IMR-90 (cell line): ENCODE measurements around the gene ZNF488. TPM values are rescaled to one million over a fixed set of nuclear protein-coding genes. Genes with fewer than 3 reads are reported as not detected.

Source experiments
- ATAC-seq: fragments of 200-7000 bp; cut with Tn5 transposase; 2 replicates; pipeline ENCODE4 v1.9.1; 2020; ENCODE audit warnings: low read depth, mild to moderate bottlenecking, moderate library complexity
- BruUV-seq: library from RNA; stranded (reverse); fragments of 400-500 nt; replicated peaks from 2 replicates; lab custom pipeline; 2021; lab: Mats Ljungman, UMichigan
- CTCF ChIA-PET: fragments of 300-600 bp; formaldehyde crosslinking; extraction: SDS; loops from one replicate; lab custom pipeline; 2021; ENCODE audit warnings: antibody characterized with exemption; lab: Yijun Ruan, JAX
- POLR2A ChIA-PET: fragments of 300-600 bp; sonication (Branson Sonifier 250); formaldehyde crosslinking; loops from one replicate; lab custom pipeline; 2022; ENCODE audit warnings: antibody characterized with exemption; ENCODE audit not compliant: unreplicated experiment; lab: Charles Lee
- DNase-seq: peaks from one replicate; pipeline ENCODE4 v3.0.0; 2013
- H2AFZ ChIP-seq: replicated peaks from 2 replicates; pipeline ENCODE3; 2013; ENCODE audit warnings: low read length, mild to moderate bottlenecking; ENCODE audit not compliant: poor library complexity
- H2AK5ac ChIP-seq: 2 replicates; pipeline ENCODE4 v1.6.1; 2013; ENCODE audit warnings: low read depth, low read length, inconsistent platforms
- H2AK9ac ChIP-seq: replicated peaks from 2 replicates; pipeline ENCODE3; 2013; ENCODE audit warnings: mild to moderate bottlenecking, low read depth, low read length, moderate library complexity; ENCODE audit not compliant: poor library complexity
- H2BK120ac ChIP-seq: 2 replicates; pipeline ENCODE4 v1.6.1; 2013; ENCODE audit warnings: low read depth, low read length, inconsistent platforms
- H2BK15ac ChIP-seq: 3 replicates; pipeline ENCODE4 v1.6.1; 2013; ENCODE audit warnings: low read depth, low read length, inconsistent platforms
- H2BK20ac ChIP-seq: 2 replicates; pipeline ENCODE4 v1.6.1; 2013; ENCODE audit warnings: low read depth, mild to moderate bottlenecking, inconsistent platforms, low read length, moderate library complexity
- H2BK5ac ChIP-seq: 2 replicates; pipeline ENCODE4 v1.6.1; 2013; ENCODE audit warnings: mild to moderate bottlenecking, low read depth, low read length, inconsistent platforms; ENCODE audit not compliant: poor library complexity, severe bottlenecking
- H3K14ac ChIP-seq: replicated peaks from 2 replicates; pipeline ENCODE4 v1.6.1; 2013; ENCODE audit warnings: low read depth, low read length, inconsistent platforms
- H3K18ac ChIP-seq: 2 replicates; pipeline ENCODE4 v1.6.1; 2013; ENCODE audit warnings: low read depth, low read length, control low read depth
- H3K23ac ChIP-seq: 2 replicates; pipeline ENCODE4 v1.6.1; 2013; ENCODE audit warnings: low read depth, low read length, inconsistent platforms
- H3K27ac ChIP-seq: 2 replicates; pipeline ENCODE4 v1.5.1; 2013; ENCODE audit warnings: mild to moderate bottlenecking, control low read depth, low read length; ENCODE audit not compliant: insufficient read depth
- H3K27me3 ChIP-seq: 2 replicates; pipeline ENCODE4 v1.6.1; 2013; ENCODE audit warnings: low read length; ENCODE audit not compliant: control insufficient read depth, insufficient read depth
- H3K36me3 ChIP-seq: 2 replicates; pipeline ENCODE4 v1.6.1; 2013; ENCODE audit warnings: low read length, mixed read lengths; ENCODE audit not compliant: control insufficient read depth, insufficient read depth
- H3K4ac ChIP-seq: 2 replicates; pipeline ENCODE4 v1.6.1; 2013; ENCODE audit warnings: low read depth, low read length, inconsistent platforms
- H3K4me1 ChIP-seq: 2 replicates; pipeline ENCODE4 v1.6.1; 2013; ENCODE audit warnings: low read length, mixed read lengths; ENCODE audit not compliant: control insufficient read depth, insufficient read depth
- H3K4me2 ChIP-seq: 2 replicates; pipeline ENCODE4 v1.6.1; 2013; ENCODE audit warnings: low read depth, mild to moderate bottlenecking, control low read depth, low read length, moderate library complexity
- H3K4me3 ChIP-seq: 2 replicates; pipeline ENCODE4 v1.5.1; 2013; ENCODE audit warnings: low read depth, mild to moderate bottlenecking, control low read depth, low read length, moderate library complexity; ENCODE audit not compliant: insufficient read depth
- H3K56ac ChIP-seq: 2 replicates; pipeline ENCODE4 v1.6.1; 2013; ENCODE audit warnings: low read length, inconsistent platforms; ENCODE audit not compliant: insufficient read depth; ENCODE audit errors: extremely low read depth
- H3K79me1 ChIP-seq, 2 experiments: 2 replicates each; pipeline ENCODE4 v1.6.1; 2013; ENCODE audit warnings: low read length in 2 of 2, inconsistent platforms in 1 of 2, low read depth in 1 of 2
- H3K9ac ChIP-seq: 2 replicates; pipeline ENCODE4 v1.6.1; 2013; ENCODE audit warnings: low read depth, low read length, control low read depth
- H3K9me1 ChIP-seq: 2 replicates; pipeline ENCODE4 v1.6.1; 2013; ENCODE audit warnings: low read length, inconsistent platforms; ENCODE audit not compliant: insufficient read depth
- H3K9me3 ChIP-seq: 2 replicates; pipeline ENCODE4 v1.6.1; 2013; ENCODE audit warnings: low read length; ENCODE audit not compliant: control insufficient read depth, insufficient read depth
- H4K20me1 ChIP-seq: 2 replicates; pipeline ENCODE4 v1.6.1; 2013; ENCODE audit warnings: low read length, inconsistent platforms; ENCODE audit not compliant: insufficient read depth
- H4K5ac ChIP-seq: 2 replicates; pipeline ENCODE4 v1.6.1; 2013; ENCODE audit warnings: mild to moderate bottlenecking, low read depth, low read length, control low read depth
- H4K8ac ChIP-seq, 2 experiments: 2 replicates each; pipeline ENCODE4 v1.6.1; 2013; ENCODE audit warnings: low read depth in 2 of 2, low read length in 2 of 2, control low read depth in 1 of 2, inconsistent platforms in 1 of 2
- H4K91ac ChIP-seq: 2 replicates; pipeline ENCODE4 v1.6.1; 2013; ENCODE audit warnings: low read depth, low read length, inconsistent platforms; ENCODE audit not compliant: insufficient read depth
- CEBPB ChIP-seq: IDR thresholded peaks from 2 replicates; pipeline ENCODE4 v1.6.1; 2012; ENCODE audit warnings: low read depth, low read length, improper control_type of control experiment
- FOS ChIP-seq: fragments of 150-350 bp; IDR thresholded peaks from 2 replicates; pipeline ENCODE4 v1.6.1; 2016; ENCODE audit warnings: low read depth, low read length
- MAFK ChIP-seq: IDR thresholded peaks from 2 replicates; pipeline ENCODE4 v1.6.1; 2012; ENCODE audit warnings: low read depth, low read length, improper control_type of control experiment
- RFX5 ChIP-seq: IDR thresholded peaks from 2 replicates; pipeline ENCODE4 v1.8.0; 2012; ENCODE audit warnings: low read depth, mild to moderate bottlenecking, low read length, moderate library complexity
- WGBS, 2 experiments: methylation state at CpG; one replicate each; pipeline versions ENCODE4 v1.1.5 to v1.1.7; 2013; ENCODE audit warnings: missing lambda C conversion rate in 2 of 2; ENCODE audit not compliant: insufficient read length in 1 of 2; ENCODE audit errors: extremely low coverage in 2 of 2; 5-methylcytosine and 5-hydroxymethylcytosine counted together
- dilution Hi-C: fragments of 300-500 bp; cut with HindIII; formaldehyde crosslinking; loops from one replicate; pipeline ENCODE4 v1.14.3; 2018; ENCODE audit warnings: low sequenced_read_pairs; ENCODE audit not compliant: unreplicated experiment
- in situ Hi-C: fragments of 300-500 bp; cut with MboI; formaldehyde crosslinking; loops from 3 replicates; pipeline ENCODE4 v1.14.3; 2019; ENCODE audit warnings: low sequenced_read_pairs, inconsistent platforms, mixed read lengths
- intact Hi-C: fragments of 100-400 bp; cut with micrococcal nuclease; formaldehyde crosslinking; loops from 2 replicates; pipeline ENCODE4 v1.10.0; 2022
- polyA plus RNA-seq, 3 experiments: library from polyadenylated mRNA; depleted of rRNA; stranded (reverse); fragments of >200 nt; gene quantifications; 2 replicates each; pipeline ENCODE4 v1.2.3, GENCODE V29; 2012; ENCODE audit warnings: low replicate concordance in 1 of 3
- total RNA-seq: library from RNA; depleted of rRNA; stranded (reverse); fragments of >200 nt; gene quantifications from 2 replicates; pipeline ENCODE4 v1.2.3, GENCODE V29; 2012

The ZNF488 gene
- total and polyA plus RNA-seq, 2 of the 4 experiments (the other 2 are of a cell fraction) = under 0.01 to 0.14 TPM

- no CpG with 5 or more reads among the region's 9 CpGs for WGBS, 2 experiments
- Histone ChIP-seq H3K9me3 (no peaks in the 10 kb centered on the region), H3K4me2 (no peak overlapping the region), H3K79me1 (no peaks in the 10 kb centered on the region), H3K23ac (no peak overlapping the region), H3K27ac (no peak overlapping the region), H3K27me3 (peaks cover 7% of the 10 kb centered on the region), H2BK15ac (no peak overlapping the region; the same call in 2 of the 3 replicates), H2BK5ac (peak overlapping the region; percentile 17), H4K5ac (no peak overlapping the region), H3K9ac (no peak overlapping the region), H3K4ac (peak overlapping the region; percentile 83), H2AFZ (peak overlapping the region; percentile 77), H4K91ac (peak overlapping the region; percentile 70), H3K18ac (no peak overlapping the region), H2BK120ac (peak overlapping the region; percentile 79), H3K14ac (peak overlapping the region; percentile 53; the same call in 1 of the 2 replicates), H4K8ac (peak overlapping the region in 1 of 2 experiments; percentile 47; a peak in 1 of 4 replicates), H3K36me3 (no peaks in the 10 kb centered on the region), H3K4me3 (no peak overlapping the region), H3K4me1 (peaks cover 26% of the 10 kb centered on the region), H2AK9ac (peak overlapping the region; percentile 91), H3K56ac (no peak overlapping the region), H2BK20ac (peak overlapping the region; percentile 64), H2AK5ac (peak overlapping the region; percentile 81), H3K9me1 (peaks cover 33% of the 10 kb centered on the region), H4K20me1 (no peaks in the 10 kb centered on the region; the same call in 1 of the 2 replicates)
- dilution Hi-C loops (no loop called here), in situ Hi-C loops (loop anchor here (25.0 kb wide), 1 partner anchor 870 kb away; no protein-coding TSS in a partner anchor), intact Hi-C loops (no loop called here)
- TF ChIP-seq RFX5 (no peak), MAFK (peak; percentile 44), FOS (peak; percentile 22; the same call in 1 of the 2 replicates), CEBPB (no peak)
- ATAC-seq (peak; percentile 19), DNase-seq (peak; percentile 73)
- no TSS peak for BruUV-seq
- POLR2A ChIA-PET = no interaction called here
- CTCF ChIA-PET = no interaction called here
Measured at GRCh38 chr10:47406870-47407691, 23.0 kb upstream of the ZNF488 start.
